ENCODE measurements around the gene FXYD3. TPM values are rescaled to one million over a fixed set of nuclear protein-coding genes. Genes with fewer than 3 reads are reported as not detected.

FXYD3 gene
- total and polyA plus RNA-seq, 2 of the 13 experiments (the other 11 are each of a cell fraction or from before 2014, with no cell fraction given): 4.9 TPM; not detected in 1

DNA sequence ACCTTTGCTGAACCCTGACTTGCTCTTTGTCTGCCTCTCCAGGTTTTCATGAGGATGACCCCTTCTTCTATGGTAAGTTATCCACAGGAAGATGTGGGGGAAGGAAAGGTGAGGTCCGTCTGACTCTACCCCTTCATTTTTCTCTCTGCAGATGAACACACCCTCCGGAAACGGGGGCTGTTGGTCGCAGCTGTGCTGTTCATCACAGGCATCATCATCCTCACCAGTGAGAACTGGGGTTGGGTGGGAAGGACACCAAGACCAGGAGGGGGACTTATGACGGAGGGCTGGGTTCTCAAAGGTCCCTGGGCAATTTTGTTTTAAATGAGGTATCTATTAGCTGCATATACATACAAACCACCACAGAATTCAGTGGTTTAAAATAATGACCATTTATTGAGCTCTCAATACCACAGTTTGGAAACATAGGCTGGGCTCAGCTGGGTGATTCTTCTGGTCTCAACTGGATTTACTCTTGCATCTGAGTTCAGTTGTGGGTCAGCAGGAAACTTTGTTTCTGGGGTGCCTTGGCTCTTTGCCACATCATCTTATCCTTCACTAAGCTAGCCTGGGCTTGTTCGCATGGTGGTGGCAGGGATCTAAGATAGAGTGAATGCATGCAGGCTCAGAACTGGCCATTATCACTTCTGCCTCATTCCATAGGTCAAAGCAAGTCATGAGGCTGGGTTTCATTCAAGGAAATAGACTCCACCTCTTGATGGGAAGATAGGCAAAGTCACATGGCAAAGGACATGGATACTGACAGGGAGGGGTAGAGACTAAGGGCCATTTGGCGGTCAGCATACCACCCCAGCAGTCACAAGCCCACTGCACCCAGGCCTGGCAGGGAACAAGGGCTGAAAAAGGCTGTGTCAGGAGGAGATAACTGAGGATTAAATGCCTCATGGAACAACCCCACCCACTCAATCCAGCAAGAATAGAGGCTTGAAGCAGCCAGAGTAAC lies 50.8 kb downstream of the FXYD3 start:
- Histone ChIP-seq H3K27me3 (ENCODE audit: control insufficient read depth in 1 of 2, insufficient read depth in 2 of 2, low read length in 2 of 2) (no peaks in the 10 kb centered on the region; a peak in 1 of 5 replicates), H3K9me3 (ENCODE audit: low read length) (peaks cover 20% of the 10 kb centered on the region; the same call in 1 of the 2 replicates), H3K36me3 (replicated peaks in 1 of 2; ENCODE audit: control insufficient read depth in 1 of 2, insufficient read depth in 2 of 2, low read length in 2 of 2) (no peaks in the 10 kb centered on the region), H2AFZ (ENCODE audit: low read length) (no peak overlapping the region), H3K4me1 (ENCODE audit: insufficient read depth, low read length) (no peaks in the 10 kb centered on the region), H3K27ac (ENCODE audit: extremely low read length, insufficient read depth, low read length) (no peak overlapping the region), H3K4me3 (replicated peaks in 1 of 3; ENCODE audit: insufficient read depth in 1 of 3, low read depth in 2 of 3, low read length in 3 of 3) (no peak overlapping the region), H3K4me2 (ENCODE audit: low read depth, low read length) (no peak overlapping the region), H4K20me1 (ENCODE audit: insufficient read depth, low read length) (no peaks in the 10 kb centered on the region), H3K9ac (ENCODE audit: insufficient read depth, low read depth, low read length) (no peak overlapping the region), H3K79me2 (ENCODE audit: insufficient read depth, low read length) (no peaks in the 10 kb centered on the region)
- no peak for TF ChIP-seq HNF1A (IDR thresholded peaks at IDR 0.05; ENCODE audit: low read depth)
- no peak for TF ChIP-seq HNF1A (CRISPR knock-in tag; IDR thresholded peaks at IDR 0.05; ENCODE audit: borderline replicate concordance)
- TF ChIP-seq ZFP37 (CRISPR knock-in tag; IDR thresholded peaks at IDR 0.05; ENCODE audit: borderline replicate concordance): no peak
- TF ChIP-seq GATAD1 (CRISPR knock-in tag; IDR thresholded peaks at IDR 0.05): no peak
- TF ChIP-seq SALL1 (CRISPR knock-in tag; IDR thresholded peaks at IDR 0.05): no peak
- TF ChIP-seq PATZ1 (CRISPR knock-in tag; IDR thresholded peaks at IDR 0.05): no peak
- TF ChIP-seq ZNF331 (CRISPR knock-in tag; IDR thresholded peaks at IDR 0.05): peak; percentile 99
- intact Hi-C loops (cut with micrococcal nuclease; ENCODE audit: unreplicated experiment) (no loop called here), in situ Hi-C loops (cut with HindIII; ENCODE audit: extremely low pct_ligation_motif_present, low pct_unique_long_range_greater_than_20kb) (no loop called here)
- no TSS peak for BruUV-seq (replicated peaks)
- ChIA-PET POLR2A (no interaction called here), CTCF (ENCODE audit: low intra/inter-chr PET ratio, low total read pairs) (no interaction called here)
- 61% methylated on average over 7 of the region's 7 CpGs for WGBS (ENCODE audit: low lambda C conversion rate)
- no peak for FAIRE-seq
- ATAC-seq: no peak
- no peak for DNase-seq (ENCODE audit: low spot score)
